SU-DHL-6 (cell line): ENCODE measurements around the gene PCSK2.

Experiments used
- H2AFZ ChIP-seq: fragments of 200-600 bp; sonication (generic); 2 replicates; pipeline ENCODE4 v1.6.1; 2014; ENCODE audit warnings: low read depth, mild to moderate bottlenecking, moderate library complexity, mixed read lengths, antibody characterized with exemption, low read length; ENCODE audit not compliant: severe bottlenecking
- H3F3A ChIP-seq: fragments of 200-600 bp; shearing (Covaris generic); 2 replicates; pipeline ENCODE4 v1.6.0; 2016; ENCODE audit warnings: antibody characterized with exemption, mild to moderate bottlenecking; ENCODE audit not compliant: insufficient read depth
- H3K27ac ChIP-seq: fragments of 200-600 bp; sonication (generic); 2 replicates; pipeline ENCODE4 v1.5.1; 2016; ENCODE audit warnings: low read depth, mild to moderate bottlenecking, low read length, moderate library complexity, mixed read lengths
- H3K27me3 ChIP-seq: fragments of 200-600 bp; sonication (generic), shearing (Covaris generic); 2 replicates; pipeline ENCODE4 v1.6.0; 2014; ENCODE audit warnings: mild to moderate bottlenecking, low read length
- H3K36me3 ChIP-seq: fragments of 200-600 bp; sonication (generic); 2 replicates; pipeline ENCODE4 v1.6.1; 2014; ENCODE audit warnings: mild to moderate bottlenecking, low read length, mixed read lengths
- H3K4me2 ChIP-seq: fragments of 300-600, 200-600 bp; shearing (Covaris generic), sonication (generic); 2 replicates; pipeline ENCODE4 v1.6.0; 2014; ENCODE audit warnings: low read length, low read depth, mild to moderate bottlenecking; ENCODE audit not compliant: poor library complexity, severe bottlenecking
- H3K4me3 ChIP-seq: fragments of 200-600 bp; sonication (generic); 2 replicates; pipeline ENCODE4 v1.5.1; 2014; ENCODE audit warnings: antibody characterized with exemption, low read length, mild to moderate bottlenecking, mixed read lengths; ENCODE audit not compliant: insufficient read depth, poor library complexity, severe bottlenecking
- H3K79me2 ChIP-seq: fragments of 200-600 bp; sonication (generic); 2 replicates; pipeline ENCODE4 v1.6.1; 2014; ENCODE audit warnings: mild to moderate bottlenecking, low read length, moderate library complexity; ENCODE audit not compliant: insufficient read depth
- H3K9ac ChIP-seq: fragments of 200-600 bp; sonication (generic); 2 replicates; pipeline ENCODE4 v1.7.0; 2014; ENCODE audit warnings: mild to moderate bottlenecking, low read length
- H3K9me2 ChIP-seq: fragments of 200-600 bp; sonication (generic); replicated peaks from 2 replicates; pipeline ENCODE4 v1.6.1; 2014; ENCODE audit warnings: low read length; ENCODE audit not compliant: insufficient read depth
- H3K9me3 ChIP-seq: fragments of 200-600 bp; sonication (generic); 2 replicates; pipeline ENCODE4 v1.6.1; 2014; ENCODE audit warnings: low read length, mixed read lengths; ENCODE audit not compliant: insufficient read depth
- H4K20me1 ChIP-seq: fragments of 200-600 bp; sonication (generic); 2 replicates; pipeline ENCODE4 v1.6.1; 2014; ENCODE audit warnings: low read depth, mild to moderate bottlenecking, antibody characterized with exemption, low read length, moderate library complexity, mixed read lengths
- CTCF ChIP-seq: fragments of 200-600 bp; sonication (generic); IDR thresholded peaks from one replicate; pipeline ENCODE4 v1.5.1; 2017; ENCODE audit warnings: antibody characterized with exemption, mild to moderate bottlenecking, low read length, moderate library complexity; ENCODE audit not compliant: insufficient read depth, poor library complexity, severe bottlenecking
- EZH2phosphoT487 ChIP-seq: fragments of 200-600 bp; sonication (generic), shearing (Covaris generic); conservative IDR thresholded peaks from 2 replicates; pipeline ENCODE4 v1.6.1; 2018; ENCODE audit warnings: mild to moderate bottlenecking, antibody characterized with exemption, low read length, moderate library complexity, mixed read lengths

PCSK2 gene

GRCh38 chr20:17530153-17530552, 303.3 kb downstream of the PCSK2 start:
- H3K4me3 ChIP-seq = no peak overlapping the region
- H3K4me2 ChIP-seq = no peak overlapping the region
- H3K27me3 ChIP-seq = no peaks in the 10 kb centered on the region

GRCh38 chr20:17530716-17531664, 304.1 kb downstream of the PCSK2 start, which contains the start of gene BFSP1:
TSS of gene BFSP1 (minus strand) at chr20:17531379. CDS start at chr20:17531329, 50 bp downstream.
- TF ChIP-seq EZH2phosphoT487 = no peak
- TF ChIP-seq CTCF = no peak
- no peak within 1 kb of the TSS for H2AFZ ChIP-seq
- H3K27me3 ChIP-seq = no peaks in the 10 kb centered on the region
- H3K4me2 ChIP-seq = no peak within 1 kb of the TSS
- no peaks in the 10 kb centered on the region for H3K36me3 ChIP-seq
- no peak within 1 kb of the TSS for H3K27ac ChIP-seq
- H4K20me1 ChIP-seq = no peaks in the 10 kb centered on the region
- H3K4me3 ChIP-seq = no peak within 1 kb of the TSS
- no peaks in the 10 kb centered on the region for H3K79me2 ChIP-seq
- no peaks in the 10 kb centered on the region for H3F3A ChIP-seq
- no peaks in the 10 kb centered on the region for H3K9me2 ChIP-seq
- H3K9me3 ChIP-seq = no peaks in the 10 kb centered on the region
- H3K9ac ChIP-seq = no peak within 1 kb of the TSS

More at GRCh38 chr20:17530153-17530552, 303.3 kb downstream of the PCSK2 start:
- H3K79me2 ChIP-seq = no peaks in the 10 kb centered on the region
- no peak overlapping the region for H3K27ac ChIP-seq
- no peaks in the 10 kb centered on the region for H4K20me1 ChIP-seq
- TF ChIP-seq EZH2phosphoT487 (no peak), CTCF (no peak)
- no peaks in the 10 kb centered on the region for H3K36me3 ChIP-seq
- no peaks in the 10 kb centered on the region for H3K9me3 ChIP-seq
- H3F3A ChIP-seq = no peaks in the 10 kb centered on the region
- no peak overlapping the region for H2AFZ ChIP-seq
- H3K9me2 ChIP-seq = no peaks in the 10 kb centered on the region
- no peak overlapping the region for H3K9ac ChIP-seq

- Histone ChIP-seq H3K9ac (no peak overlapping the region), H3K9me2 (no peaks in the 10 kb centered on the region), H3K9me3 (no peaks in the 10 kb centered on the region), H3K27ac (no peak overlapping the region), H3K36me3 (no peaks in the 10 kb centered on the region), H2AFZ (no peak overlapping the region), H3K4me3 (no peak overlapping the region), H4K20me1 (no peaks in the 10 kb centered on the region), H3K27me3 (no peaks in the 10 kb centered on the region), H3K4me2 (no peak overlapping the region), H3F3A (no peaks in the 10 kb centered on the region), H3K79me2 (no peaks in the 10 kb centered on the region)
- TF ChIP-seq EZH2phosphoT487 = no peak
- TF ChIP-seq CTCF = no peak
Measured at GRCh38 chr20:17531665-17532025, 304.8 kb downstream of the PCSK2 start.
